Mesodermal cell (in vitro differentiated cells): ENCODE data around the gene CCZ1B.
"Not testable (repeated sequence)": the region's sequence is repeated elsewhere in the genome, so short reads cannot be mapped to it uniquely, and the experiment has no call there.

Experiments used
- H3K27ac ChIP-seq: 2 replicates; pipeline ENCODE4 v1.7.0; 2013; ENCODE audit warnings: mild to moderate bottlenecking, low read depth, low read length, moderate library complexity; ENCODE audit not compliant: severe bottlenecking
- H3K36me3 ChIP-seq: 2 replicates; pipeline ENCODE4 v1.7.1; 2013; ENCODE audit warnings: mild to moderate bottlenecking, low read length, moderate library complexity; ENCODE audit not compliant: control insufficient read depth, insufficient read depth
- H3K4me1 ChIP-seq: one replicate; pipeline ENCODE4 v1.7.1; 2013; ENCODE audit warnings: mild to moderate bottlenecking, low read length; ENCODE audit not compliant: insufficient read depth, control insufficient read depth, poor library complexity, severe bottlenecking
- H3K4me3 ChIP-seq: 2 replicates; pipeline ENCODE4 v1.7.0; 2013; ENCODE audit warnings: low read length, control low read depth, mild to moderate bottlenecking; ENCODE audit not compliant: insufficient read depth, poor library complexity, severe bottlenecking; ENCODE audit errors: extremely low read depth
- H3K9me3 ChIP-seq: 2 replicates; pipeline ENCODE4 v1.7.1; 2013; ENCODE audit warnings: mild to moderate bottlenecking, low read length, moderate library complexity; ENCODE audit not compliant: control insufficient read depth
- WGBS, 2 experiments: methylation state at CpG; one replicate each; pipeline ENCODE4 v1.1.5; 2013; ENCODE audit warnings: missing lambda C conversion rate in 2 of 2; ENCODE audit not compliant: insufficient coverage in 2 of 2; 5-methylcytosine and 5-hydroxymethylcytosine counted together

The CCZ1B gene

GRCh38 chr7:6830026-6830425 lies 4.0 kb upstream of the CCZ1B start:
- not testable (repeated sequence) for H3K27ac ChIP-seq, H3K9me3 ChIP-seq, H3K4me1 ChIP-seq, H3K4me3 ChIP-seq, H3K36me3 ChIP-seq
- WGBS, 2 experiments = 92 to 93% methylated on average over 4 to 5 of the region's 6 CpGs

- not testable (repeated sequence) for H3K4me3 ChIP-seq, H3K36me3 ChIP-seq, H3K9me3 ChIP-seq, H3K4me1 ChIP-seq, H3K27ac ChIP-seq
- 86% methylated on average over 3 of the region's 5 CpGs; no CpG with 5 or more reads in 1 of the 2 experiments for WGBS, 2 experiments
Measured at GRCh38 chr7:6829616-6830015, 3.5 kb upstream of the CCZ1B start.

GRCh38 chr7:6827180-6827579 lies 1.1 kb upstream of the CCZ1B start:
- 92 to 94% methylated on average over 1 to 3 of the region's 12 CpGs for WGBS, 2 experiments

GRCh38 chr7:6825236-6826125 lies 594 bp downstream of the CCZ1B start:
- no CpG with 5 or more reads among the region's 42 CpGs for WGBS, 2 experiments
- not testable (repeated sequence) for H3K4me1 ChIP-seq, H3K9me3 ChIP-seq, H3K27ac ChIP-seq
- Histone ChIP-seq H3K4me3 (peak overlapping the region; percentile 40), H3K36me3 (peaks cover 20% of the 10 kb centered on the region)

More at GRCh38 chr7:6827180-6827579, 1.1 kb upstream of the CCZ1B start:
- H3K27ac ChIP-seq, H3K4me1 ChIP-seq, H3K9me3 ChIP-seq, H3K4me3 ChIP-seq: not testable (repeated sequence)
- peaks cover 11% of the 10 kb centered on the region for H3K36me3 ChIP-seq

GRCh38 chr7:6821622-6822021 lies 4.5 kb downstream of the CCZ1B start:
- 100% methylated on average over 1 of the region's 6 CpGs for WGBS, 2 experiments
- H3K4me1 ChIP-seq, H3K27ac ChIP-seq, H3K9me3 ChIP-seq, H3K4me3 ChIP-seq: not testable (repeated sequence)
- peaks cover 30% of the 10 kb centered on the region for H3K36me3 ChIP-seq

GRCh38 chr7:6815470-6815869 lies 10.6 kb downstream of the CCZ1B start:
- 93 to 100% methylated on average over 2 of the region's 7 CpGs for WGBS, 2 experiments
- peaks cover 30% of the 10 kb centered on the region for H3K36me3 ChIP-seq

GRCh38 chr7:6813011-6813410 lies 13.1 kb downstream of the CCZ1B start:
- 80 to 100% methylated on average over 1 to 2 of the region's 2 CpGs for WGBS, 2 experiments
- not testable (repeated sequence) for H3K4me3 ChIP-seq

More at GRCh38 chr7:6815470-6815869, 10.6 kb downstream of the CCZ1B start:
- not testable (repeated sequence) for H3K4me3 ChIP-seq, H3K27ac ChIP-seq, H3K4me1 ChIP-seq, H3K9me3 ChIP-seq

GRCh38 chr7:6807959-6808358 lies 18.1 kb downstream of the CCZ1B start:
- H3K4me1 ChIP-seq, H3K9me3 ChIP-seq, H3K4me3 ChIP-seq, H3K36me3 ChIP-seq, H3K27ac ChIP-seq: not testable (repeated sequence)
- WGBS, 2 experiments = no CpG with 5 or more reads among the region's 6 CpGs

More at GRCh38 chr7:6813011-6813410, 13.1 kb downstream of the CCZ1B start:
- H3K4me1 ChIP-seq, H3K27ac ChIP-seq, H3K9me3 ChIP-seq: not testable (repeated sequence)
- peaks cover 26% of the 10 kb centered on the region for H3K36me3 ChIP-seq

- not testable (repeated sequence) for H3K36me3 ChIP-seq, H3K27ac ChIP-seq, H3K4me1 ChIP-seq, H3K4me3 ChIP-seq, H3K9me3 ChIP-seq
- WGBS, 2 experiments = no CpG with 5 or more reads among the region's 4 CpGs
Measured at GRCh38 chr7:6807393-6807918, 18.6 kb downstream of the CCZ1B start.

- H3K9me3 ChIP-seq, H3K27ac ChIP-seq, H3K36me3 ChIP-seq, H3K4me3 ChIP-seq, H3K4me1 ChIP-seq: not testable (repeated sequence)
- WGBS, 2 experiments = no CpG with 5 or more reads among the region's 2 CpGs
Measured at GRCh38 chr7:6800331-6800730, 25.7 kb downstream of the CCZ1B start.

- H3K27ac ChIP-seq, H3K36me3 ChIP-seq, H3K9me3 ChIP-seq, H3K4me1 ChIP-seq, H3K4me3 ChIP-seq: not testable (repeated sequence)
- no CpG with 5 or more reads among the region's 12 CpGs for WGBS, 2 experiments
Measured at GRCh38 chr7:6799887-6800286, 26.2 kb downstream of the CCZ1B start.
